ENCODE measurements around the gene MT2A.

GRCh38 chr16:56651586-56651985 is 43.2 kb downstream of the MT2A start, which contains the start of gene MT1B:
- no peak for TF ChIP-seq CTCF (IDR thresholded peaks at IDR 0.05 in 2 of 3, conservative IDR thresholded peaks at IDR 0.05 in 1 of 3; ENCODE audit: control insufficient read depth in 2 of 3, extremely low read depth in 1 of 3, insufficient read depth in 1 of 3, low read depth in 3 of 3, low read length in 3 of 3)
- no peak for TF ChIP-seq IKZF1 (conservative IDR thresholded peaks at IDR 0.05)
- TF ChIP-seq BCL11A (IDR thresholded peaks at IDR 0.05; ENCODE audit: low read depth, low read length): no peak
- no peak for TF ChIP-seq POLR2A (IDR thresholded peaks at IDR 0.05; ENCODE audit: low read depth, low read length)

Measured in GM12878 (cell line).